Right renal pelvis (tissue), 4 donors: ENCODE measurements around the gene FAM50A. TPM values are rescaled to one million over a fixed set of nuclear protein-coding genes. Genes with fewer than 3 reads are reported as not detected.
"Not testable (repeated sequence)": the region's sequence is repeated elsewhere in the genome, so short reads cannot be mapped to it uniquely, and the experiment has no call there.

ENCODE experiments used
- DNase-seq, 4 donors: peaks; one replicate each; pipeline ENCODE4 v3.0.0-alpha.2; 2013; ENCODE audit warnings: low read depth in 4 of 4, low spot score in 3 of 4, missing footprints in 1 of 4
- polyA plus RNA-seq, 4 donors: library from polyadenylated mRNA; unstranded; fragments of 120-200 nt; gene quantifications; one replicate each; pipeline ENCODE4 v1.2.1, GENCODE V29; 2013; ENCODE audit not compliant: insufficient read length in 4 of 4

The FAM50A gene
- polyA plus RNA-seq, 4 donors, result 47.2 to 55.8 (median 51.6) TPM

DNA sequence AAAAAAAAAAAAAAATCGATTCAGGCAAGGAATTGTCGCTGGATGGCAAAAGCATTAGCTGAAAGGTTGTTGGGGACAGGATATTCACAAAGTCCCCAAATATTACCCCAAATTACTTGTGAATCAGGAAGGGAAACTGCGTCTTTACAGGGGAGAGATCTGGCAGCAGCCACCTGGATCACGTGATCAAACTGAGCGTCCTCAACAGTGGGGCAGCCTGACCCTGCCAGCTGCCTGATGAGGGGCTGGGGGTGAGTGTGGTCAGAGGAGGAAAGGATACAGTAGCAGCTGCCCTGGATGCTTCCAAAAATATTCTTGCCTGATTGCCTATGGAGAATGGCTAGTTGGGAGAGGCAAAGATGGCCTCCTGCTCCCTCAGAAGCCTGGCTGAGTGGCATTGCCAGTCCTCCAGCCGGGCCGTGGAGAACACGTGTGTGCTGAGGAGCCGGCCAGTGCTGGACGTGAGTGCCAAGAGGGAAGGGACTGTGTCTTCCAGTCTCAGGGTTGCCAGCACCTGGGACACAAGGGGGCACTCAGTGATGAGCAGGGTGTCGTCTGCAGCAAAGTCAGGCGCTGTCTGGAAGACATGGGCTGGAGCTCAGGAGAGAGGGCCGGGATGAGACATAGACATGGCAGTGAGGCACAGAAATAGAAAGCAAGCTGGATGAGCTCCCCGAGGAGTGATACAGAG lies 38.1 kb downstream of the FAM50A start:
- no peak for DNase-seq

DNA sequence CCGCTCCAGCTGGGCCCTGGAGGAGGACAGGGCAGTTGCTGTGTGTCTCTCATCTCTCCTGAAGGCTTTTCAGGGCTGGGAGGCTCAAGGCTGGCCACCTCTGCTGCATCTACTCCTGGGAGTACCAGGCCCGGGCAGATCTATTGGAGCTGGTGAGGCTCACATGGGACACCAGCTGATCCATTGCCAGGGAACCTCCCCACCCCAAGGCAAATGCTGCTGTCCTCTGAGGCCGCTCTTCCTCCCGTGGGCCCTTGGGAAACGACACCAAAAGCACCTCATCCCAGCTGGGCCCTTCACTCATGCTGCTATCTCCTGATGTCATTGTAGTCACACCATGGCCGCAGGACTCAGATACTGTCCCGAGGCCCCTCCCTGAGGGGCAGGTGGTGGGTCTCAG lies 38.8 kb downstream of the FAM50A start:
- DNase-seq, result no peak

DNA sequence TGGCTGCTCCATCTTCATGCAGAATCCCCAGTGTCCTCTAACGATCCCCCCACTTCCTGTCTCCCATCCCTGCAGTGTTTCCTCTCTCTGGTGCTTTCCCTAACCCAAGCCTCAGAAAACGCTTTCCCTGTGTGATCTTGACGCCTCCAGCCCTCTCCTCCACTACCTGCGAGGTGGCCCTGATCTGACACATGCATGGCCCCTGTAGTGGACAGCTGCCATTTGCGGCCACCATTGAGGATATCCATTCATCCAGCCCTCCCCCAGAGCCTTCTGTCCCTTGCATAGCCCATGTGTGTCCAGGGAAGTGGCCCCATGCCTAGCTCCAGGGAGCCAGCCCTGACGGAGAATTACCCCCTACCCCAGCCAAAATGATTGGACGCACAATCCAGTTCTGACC lies 39.4 kb downstream of the FAM50A start:
- no peak for DNase-seq

DNA sequence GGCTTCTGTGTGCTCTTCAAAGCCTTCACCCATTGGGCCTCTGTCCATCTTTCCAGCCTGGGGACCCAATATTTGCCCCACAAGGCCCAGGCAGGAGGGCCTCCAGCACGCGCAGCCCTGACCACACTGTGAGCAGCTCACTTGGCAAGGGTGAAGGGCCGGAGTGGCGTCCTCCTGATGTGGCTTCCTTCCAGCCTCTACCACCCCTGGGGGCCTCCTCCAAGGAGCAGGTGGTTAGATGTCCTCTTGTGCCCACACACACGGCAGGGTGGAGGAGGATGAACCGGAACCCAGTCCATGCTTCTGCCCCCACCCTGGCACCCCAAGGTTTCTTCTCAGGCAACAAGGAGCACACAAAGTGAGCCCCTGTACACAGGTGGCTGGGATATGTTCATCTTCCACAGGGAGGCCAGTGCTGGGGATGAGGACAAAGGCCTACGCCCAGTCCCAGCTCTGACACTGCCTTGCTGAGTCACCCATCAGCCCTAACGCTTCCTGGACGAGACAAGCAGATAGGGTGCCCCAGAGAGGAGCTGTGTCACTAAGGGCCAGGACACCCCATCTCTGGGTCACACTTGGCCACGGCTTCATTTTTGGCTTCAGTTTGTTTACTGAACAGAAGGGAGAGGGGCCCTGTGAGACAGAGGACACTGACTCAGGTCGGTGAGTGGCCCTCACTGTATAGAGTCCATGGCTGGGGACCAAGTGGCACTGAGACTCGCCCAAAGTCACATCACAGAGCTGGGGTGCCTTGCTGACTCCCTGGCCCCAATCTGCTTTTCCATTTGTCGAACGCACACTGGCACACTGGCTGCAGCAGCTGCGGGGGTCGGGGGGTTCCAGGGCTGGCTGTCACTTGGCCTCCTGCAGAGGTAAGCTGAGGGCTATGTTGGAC lies 40.6 kb downstream of the FAM50A start:
- DNase-seq, result no peak

DNA sequence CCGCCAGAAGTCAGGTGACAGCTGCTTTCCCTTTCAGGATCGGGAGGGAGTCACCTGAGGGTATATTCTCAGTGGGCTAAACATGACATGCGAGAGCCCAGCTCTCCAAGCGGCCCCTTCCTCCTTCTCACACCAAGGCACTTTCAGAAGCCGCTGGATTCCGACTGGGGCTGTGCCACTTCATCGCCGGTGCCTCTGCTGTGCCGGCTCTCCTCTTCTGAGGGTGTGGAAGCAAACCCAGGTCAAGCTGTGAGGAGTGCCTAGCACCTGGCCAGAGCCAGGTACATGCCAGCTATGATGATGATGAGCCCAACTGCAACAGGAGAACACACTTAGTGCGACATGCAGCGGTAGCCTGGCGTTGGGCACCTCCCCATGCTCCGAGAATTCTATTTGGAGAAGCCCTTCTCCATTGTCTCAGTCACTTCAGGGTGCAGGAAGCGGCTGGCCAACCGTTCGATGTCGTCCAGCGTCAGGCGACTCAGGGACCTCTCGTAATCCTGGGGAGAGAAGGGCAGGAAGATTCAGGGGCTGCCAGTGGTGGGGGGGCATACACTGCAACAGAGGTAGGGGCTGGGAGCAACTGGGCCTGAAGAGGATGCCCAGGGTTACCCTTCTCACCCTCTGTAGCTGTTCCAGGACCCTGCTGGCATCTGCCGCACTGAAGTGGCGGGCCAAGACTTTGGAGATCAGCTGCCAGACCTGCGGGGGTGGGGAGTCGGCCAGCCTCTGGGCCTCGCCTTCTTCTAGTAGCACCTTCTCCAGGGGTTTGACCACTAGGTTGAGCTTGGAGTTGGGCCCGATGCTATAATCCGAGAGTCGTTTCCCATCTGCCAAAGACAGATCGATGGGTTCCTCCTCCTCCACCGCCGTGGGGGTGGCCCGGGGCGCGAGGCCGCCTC lies 41.5 kb downstream of the FAM50A start:
- no peak for DNase-seq

DNA sequence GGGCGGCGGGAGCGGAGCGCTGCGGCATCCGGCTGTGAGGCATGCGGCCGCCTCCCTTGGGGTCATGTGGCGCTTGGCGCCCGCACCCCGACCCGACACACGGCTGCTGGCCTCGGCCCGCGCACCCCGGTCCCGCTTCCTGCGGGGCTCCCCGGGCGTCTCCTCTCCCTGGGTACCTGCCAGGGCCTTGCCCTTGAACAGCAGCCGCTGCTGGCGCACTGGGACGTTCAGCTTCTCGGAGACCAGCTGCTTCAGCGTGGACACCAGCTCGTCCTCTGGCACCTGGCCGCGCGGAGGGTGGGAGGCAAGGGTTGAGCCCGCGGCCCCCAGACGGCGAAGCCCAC lies 42.1 kb downstream of the FAM50A start:
- no peak for DNase-seq

DNA sequence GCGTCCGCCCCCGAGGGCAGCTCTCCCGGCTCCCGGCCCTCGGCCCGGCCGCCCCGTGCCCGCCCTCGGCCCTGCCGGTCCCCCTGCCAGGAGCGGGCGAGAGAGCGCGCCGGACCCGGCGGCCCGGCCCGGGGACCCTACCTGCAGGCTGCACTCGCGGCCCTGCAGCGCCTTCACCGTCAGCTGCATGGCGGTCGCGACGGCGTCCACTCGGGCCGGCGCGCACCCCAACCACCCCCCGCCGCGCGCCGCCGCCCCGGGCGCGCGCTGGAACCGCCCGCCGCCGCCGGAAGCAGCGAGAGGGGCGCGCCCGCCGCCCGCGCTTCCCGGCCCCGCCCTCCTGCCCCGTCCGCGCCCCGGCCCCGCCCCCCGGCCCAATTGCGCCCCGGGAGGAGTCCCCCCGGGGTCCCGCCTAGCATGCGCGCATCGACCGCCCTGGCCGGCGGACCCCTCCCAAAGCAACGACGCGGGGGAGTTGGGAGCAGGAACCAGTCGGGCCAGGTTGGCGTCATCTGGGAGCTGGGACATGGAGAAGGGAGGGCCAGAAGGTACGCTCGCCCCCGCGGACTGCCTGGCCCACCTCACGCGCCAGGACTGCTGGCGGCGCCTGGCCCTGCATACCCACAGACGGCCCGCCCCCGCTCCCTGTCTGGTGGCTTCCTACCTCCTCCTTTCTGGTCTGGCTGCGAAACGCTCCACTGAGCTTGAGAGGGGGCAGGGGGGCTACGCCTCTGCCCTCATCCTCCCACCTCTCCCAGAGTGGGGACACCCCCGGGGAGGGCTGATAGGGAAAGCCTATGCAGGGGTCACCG lies 42.7 kb downstream of the FAM50A start, which contains the start of gene UBL4A:
Gene UBL4A, minus strand, starts transcription at position 220 of the 812 bp plus-strand sequence. Its CDS starts 31 bp downstream, at position 189.
- DNase-seq, result peak in 2 of 4 donors; percentile 48 to 60

DNA sequence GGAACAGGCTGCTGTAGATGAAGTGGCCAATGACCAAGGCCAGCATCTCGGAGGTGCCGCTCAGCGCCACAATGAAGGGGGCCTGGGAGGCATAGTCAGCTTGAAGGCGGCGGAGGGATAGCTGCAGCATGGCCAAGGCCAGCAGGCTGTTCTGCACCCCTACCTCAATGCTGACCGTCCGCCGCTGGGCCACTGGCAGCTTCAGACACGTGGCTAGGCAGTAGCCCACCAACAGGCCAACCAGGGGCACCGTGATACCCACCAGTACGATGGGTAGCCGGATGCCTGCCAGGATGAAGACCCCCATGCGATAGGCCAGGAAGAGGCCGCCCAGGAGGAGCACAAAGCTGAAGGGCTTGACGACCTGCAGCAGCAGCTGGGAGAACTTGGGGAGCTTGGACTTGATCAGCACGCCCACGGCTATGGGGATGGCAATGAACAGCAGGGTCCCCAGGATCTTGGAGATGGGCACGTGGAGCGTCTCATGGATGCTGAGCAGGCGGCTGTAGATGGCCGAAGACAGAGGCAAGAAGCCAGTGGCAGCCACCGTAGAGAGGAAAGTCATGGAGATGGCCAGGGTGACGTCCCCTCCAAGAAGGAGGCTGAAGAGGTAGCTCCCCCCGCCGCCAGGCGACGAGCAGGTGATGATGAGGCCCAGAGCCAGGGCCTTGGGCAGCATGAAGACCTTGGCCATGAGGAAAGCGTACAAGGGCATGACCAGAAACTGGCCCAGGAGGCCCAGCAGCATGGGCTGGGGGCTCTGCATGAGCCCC lies 43.8 kb downstream of the FAM50A start:
- no peak for DNase-seq

DNA sequence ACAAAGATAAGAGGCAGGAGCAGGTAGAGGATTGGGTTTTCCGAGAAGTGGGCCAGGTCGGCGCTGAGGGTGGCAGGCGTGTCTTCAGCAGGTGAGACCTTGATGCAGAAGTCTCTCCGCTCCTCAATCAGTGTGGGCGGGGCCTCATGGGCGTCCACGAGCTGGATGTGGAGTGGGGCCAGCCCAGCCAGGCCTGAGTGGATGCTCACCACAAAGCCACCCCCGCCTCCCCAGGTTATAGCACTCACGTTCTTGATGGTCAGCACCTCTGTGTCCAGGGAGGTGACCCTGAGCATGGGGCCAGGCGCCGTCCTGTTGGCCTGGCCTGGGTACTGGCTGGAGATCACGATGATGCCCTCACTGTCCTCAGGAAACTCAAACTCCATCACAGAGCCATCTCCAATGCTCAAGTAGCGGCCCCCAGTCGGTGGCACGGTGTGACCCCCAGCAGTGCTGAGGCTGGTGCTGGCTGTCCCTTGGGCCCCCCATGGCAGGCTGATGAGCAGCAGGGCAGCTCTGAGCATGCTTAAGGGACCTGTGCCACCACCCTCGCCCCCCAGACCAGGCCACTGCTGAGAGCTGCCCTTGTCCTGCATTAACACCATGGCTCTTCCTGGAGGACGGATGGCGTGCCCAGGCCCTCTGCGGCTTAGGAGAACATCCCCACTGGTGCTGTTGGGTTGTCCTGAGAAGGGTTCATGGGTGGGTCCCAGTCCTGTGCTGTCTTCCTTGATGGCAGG lies 44.6 kb downstream of the FAM50A start:
- DNase-seq, result no peak

DNA sequence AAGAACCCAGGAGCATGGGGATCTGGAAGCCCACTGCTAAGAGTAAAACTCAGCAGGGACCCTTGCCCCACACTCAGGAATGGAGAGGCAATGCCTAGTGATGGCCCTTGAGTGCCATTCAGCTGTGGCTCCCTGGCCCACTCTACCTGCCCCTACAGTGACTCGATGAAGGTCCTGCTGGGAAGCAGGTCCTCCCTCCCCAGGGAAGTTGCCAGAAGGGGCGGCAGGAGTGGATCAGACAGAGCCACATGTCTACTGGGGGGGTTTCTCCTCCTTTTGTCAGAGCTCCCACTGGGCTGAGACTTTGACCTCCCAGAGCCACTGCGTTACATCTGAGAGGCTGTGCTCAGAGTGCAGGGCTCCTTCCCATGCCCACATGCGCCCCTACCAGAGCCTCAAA lies 45.2 kb downstream of the FAM50A start:
- no peak for DNase-seq

DNA sequence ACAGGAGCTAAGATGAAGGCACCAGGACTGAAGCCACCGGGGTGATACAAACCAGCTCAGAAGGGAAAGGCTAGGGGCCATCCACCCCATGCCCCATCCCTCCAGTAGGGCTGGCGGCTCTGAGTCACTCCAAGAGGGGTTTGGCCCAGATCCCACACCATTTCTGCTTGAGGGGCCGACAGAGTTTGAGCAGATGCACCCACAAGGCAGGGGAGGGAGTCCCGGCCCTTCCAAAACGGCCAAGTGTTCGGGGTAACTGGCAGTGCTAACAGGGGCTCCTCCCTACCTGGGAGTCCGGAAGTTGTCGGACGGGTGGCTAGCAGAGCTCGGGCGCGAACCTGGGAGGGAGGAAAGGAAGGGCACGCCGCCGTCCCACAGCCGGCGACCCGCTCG lies 46.1 kb downstream of the FAM50A start:
- no peak for DNase-seq

DNA sequence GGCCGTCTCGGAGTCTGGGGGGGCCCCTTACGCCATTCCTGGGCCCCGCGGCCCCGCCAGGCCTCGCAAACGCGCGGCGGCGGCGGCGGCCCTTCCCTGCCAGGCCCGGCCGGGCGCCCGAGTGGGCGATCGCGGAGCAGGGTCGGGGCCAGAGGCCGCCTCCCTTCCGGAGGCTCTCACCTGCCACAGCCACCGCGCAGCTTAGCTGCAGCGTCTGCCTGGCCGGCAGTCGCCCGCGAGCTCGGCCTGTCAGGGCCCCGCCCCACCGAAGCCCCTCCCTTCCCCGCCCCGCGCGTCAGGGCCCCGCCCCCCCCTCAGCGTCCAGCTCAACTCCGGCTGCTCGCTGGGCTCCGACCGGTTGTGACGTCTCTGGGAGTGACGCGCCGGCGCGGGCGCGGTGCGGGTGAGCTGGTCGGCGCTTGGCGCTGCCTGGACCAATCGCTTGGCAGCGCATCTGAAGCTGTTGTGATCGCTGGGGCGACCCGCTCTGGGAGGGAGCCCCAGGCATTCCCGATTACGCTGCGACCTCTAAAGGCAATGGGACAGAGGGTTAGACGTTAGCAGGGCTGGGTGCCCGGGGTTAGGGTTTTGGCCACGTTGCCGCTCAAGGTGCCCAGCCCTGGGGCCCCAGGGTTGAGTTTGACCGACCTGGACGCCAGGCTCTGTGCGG lies 46.6 kb downstream of the FAM50A start, which contains the start of gene SLC10A3:
Gene SLC10A3, minus strand, starts transcription at position 216 of the 670 bp plus-strand sequence. CDS start 1,689 bp downstream, outside the sequence.
- peak; percentile 74 to 84 (median 77) for DNase-seq

DNA sequence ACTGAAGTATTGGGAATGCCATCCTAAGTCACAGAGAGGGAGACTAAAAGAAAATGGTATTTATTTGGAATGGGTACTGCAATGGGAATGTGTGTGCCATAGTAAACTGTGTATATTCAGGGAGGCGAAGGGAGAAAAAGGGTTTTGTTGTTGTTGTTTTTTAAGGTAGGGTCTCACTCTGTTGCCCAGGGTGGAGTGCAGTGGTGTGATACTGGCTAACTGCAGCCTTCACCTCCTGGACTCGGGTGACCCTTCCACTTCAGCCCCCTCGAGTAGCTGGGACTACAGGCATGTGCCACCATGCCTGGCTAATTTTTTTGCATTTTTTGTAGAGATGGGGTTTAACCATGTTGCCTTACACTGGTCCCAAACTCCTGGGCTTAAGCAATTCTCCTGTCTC lies 50.8 kb downstream of the FAM50A start:
- no peak for DNase-seq

DNA sequence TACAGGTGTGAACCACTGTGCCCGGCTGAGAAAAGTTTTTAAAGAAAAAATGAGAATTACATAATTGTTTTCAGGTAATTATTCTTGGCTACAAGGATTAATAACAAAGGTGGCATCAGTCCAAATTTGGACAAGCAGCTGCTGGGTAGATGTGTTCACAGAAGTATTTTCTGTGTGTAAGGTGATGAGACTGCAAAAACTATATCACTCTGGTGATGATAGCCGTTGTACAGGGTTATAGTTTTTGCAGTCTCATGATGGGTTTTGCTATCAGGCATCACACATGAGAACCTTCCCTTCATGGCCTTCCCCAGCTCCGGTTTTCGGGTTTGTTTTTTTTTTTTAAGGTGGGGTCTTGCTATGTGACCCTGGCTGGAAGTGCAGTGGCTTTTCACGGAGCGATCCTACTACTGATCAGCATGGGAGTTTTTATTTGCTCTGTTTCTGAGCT lies 51.6 kb downstream of the FAM50A start:
- no peak for DNase-seq

DNA sequence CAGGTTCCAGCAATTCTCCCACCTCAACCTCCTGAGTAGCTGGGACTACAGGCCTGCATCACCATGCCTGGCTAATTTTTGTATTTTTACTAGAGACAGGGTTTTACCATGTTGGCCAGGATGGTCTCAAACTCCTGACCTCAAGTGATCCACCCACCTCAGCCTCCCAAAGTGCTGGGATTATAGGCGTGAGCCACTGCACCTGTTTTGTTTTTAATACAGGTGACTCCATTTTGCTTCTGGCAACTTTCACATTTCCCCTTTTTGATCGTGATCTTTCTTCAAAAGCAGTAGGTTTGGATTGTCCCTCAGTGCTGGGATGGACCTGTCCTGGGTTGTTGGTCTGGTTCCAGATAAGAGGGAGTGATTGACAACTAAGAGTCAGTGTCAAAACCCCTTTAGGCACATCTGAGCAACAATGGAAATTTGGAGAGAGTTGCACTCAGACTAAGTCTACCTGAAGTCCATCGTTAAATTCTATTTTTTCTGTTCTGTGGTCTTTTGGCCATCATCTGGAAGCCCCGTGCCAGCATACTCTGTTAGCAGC lies 52.7 kb downstream of the FAM50A start:
- DNase-seq, result not testable (repeated sequence)
